Trophoblast cell (in vitro differentiated cells and primary cell): Measurements from ENCODE around the gene ARNT2.

Source experiments
- DNase-seq, 2 donors: peaks; one replicate each; pipeline ENCODE4 v3.0.0-alpha.2; 2016
- H2AFZ ChIP-seq: 2 replicates; pipeline ENCODE4 v1.6.1; 2013; ENCODE audit warnings: low read length, moderate library complexity, mild to moderate bottlenecking; ENCODE audit not compliant: insufficient read depth, poor library complexity
- H2AK5ac ChIP-seq: 2 replicates; pipeline ENCODE4 v1.6.1; 2013; ENCODE audit warnings: mild to moderate bottlenecking, low read length
- H2BK120ac ChIP-seq: 2 replicates; pipeline ENCODE4 v1.6.1; 2013; ENCODE audit warnings: low read length, mild to moderate bottlenecking, moderate library complexity; ENCODE audit not compliant: insufficient read depth, poor library complexity
- H2BK12ac ChIP-seq: 2 replicates; pipeline ENCODE4 v1.6.1; 2013; ENCODE audit warnings: mild to moderate bottlenecking, low read length, moderate library complexity
- H2BK5ac ChIP-seq: 2 replicates; pipeline ENCODE4 v1.6.1; 2013; ENCODE audit warnings: low read length, low read depth, moderate library complexity, mild to moderate bottlenecking; ENCODE audit not compliant: poor library complexity
- H3K14ac ChIP-seq: 2 replicates; pipeline ENCODE4 v1.6.1; 2013; ENCODE audit warnings: mild to moderate bottlenecking, low read length
- H3K18ac ChIP-seq: 2 replicates; pipeline ENCODE4 v1.6.1; 2013; ENCODE audit warnings: mild to moderate bottlenecking, low read length
- H3K23ac ChIP-seq: 2 replicates; pipeline ENCODE4 v1.6.1; 2013; ENCODE audit warnings: low read length
- H3K27ac ChIP-seq: 2 replicates; pipeline ENCODE4 v1.5.1; 2013; ENCODE audit warnings: low read depth, mild to moderate bottlenecking, inconsistent platforms, low read length, moderate library complexity
- H3K27me3 ChIP-seq: 2 replicates; pipeline ENCODE4 v1.6.1; 2013; ENCODE audit warnings: inconsistent platforms, mild to moderate bottlenecking, low read length, moderate library complexity; ENCODE audit not compliant: insufficient read depth
- H3K36me3 ChIP-seq, 2 experiments: 1 replicate in 1 of 2; 2 replicates in 1 of 2; pipeline ENCODE4 v1.6.1; 2013; ENCODE audit warnings: low read length in 2 of 2, mild to moderate bottlenecking in 2 of 2, moderate library complexity in 1 of 2; ENCODE audit not compliant: insufficient read depth in 2 of 2, control insufficient read depth in 1 of 2
- H3K4ac ChIP-seq: 2 replicates; pipeline ENCODE4 v1.6.1; 2013; ENCODE audit warnings: low read depth, mild to moderate bottlenecking, low read length, moderate library complexity
- H3K4me1 ChIP-seq, 2 experiments: 1 replicate in 1 of 2; 2 replicates in 1 of 2; pipeline ENCODE4 v1.6.1; 2013; ENCODE audit warnings: low read length in 2 of 2, mild to moderate bottlenecking in 2 of 2, moderate library complexity in 1 of 2; ENCODE audit not compliant: insufficient read depth in 2 of 2, control insufficient read depth in 1 of 2
- H3K4me2 ChIP-seq: 2 replicates; pipeline ENCODE4 v1.6.1; 2013; ENCODE audit warnings: inconsistent platforms, mild to moderate bottlenecking, low read length, moderate library complexity
- H3K4me3 ChIP-seq: 2 replicates; pipeline ENCODE4 v1.5.1; 2013; ENCODE audit warnings: mild to moderate bottlenecking, low read depth, low read length, inconsistent platforms
- H3K79me1 ChIP-seq: one replicate; pipeline ENCODE4 v1.6.1; 2013; ENCODE audit warnings: low read length
- H3K79me2 ChIP-seq: 2 replicates; pipeline ENCODE4 v1.6.1; 2013; ENCODE audit warnings: low read length, mild to moderate bottlenecking; ENCODE audit not compliant: control insufficient read depth, insufficient read depth, poor library complexity
- H3K9ac ChIP-seq: 2 replicates; pipeline ENCODE4 v1.6.1; 2013; ENCODE audit warnings: mild to moderate bottlenecking, low read length
- H3K9me3 ChIP-seq: 2 replicates; pipeline ENCODE4 v1.6.1; 2013; ENCODE audit warnings: low read depth, mild to moderate bottlenecking, control low read depth, inconsistent platforms, low read length; ENCODE audit not compliant: insufficient read depth
- H4K12ac ChIP-seq: 2 replicates; pipeline ENCODE4 v1.6.1; 2013; ENCODE audit warnings: low read depth, mild to moderate bottlenecking, low read length, moderate library complexity
- H4K8ac ChIP-seq: 2 replicates; pipeline ENCODE4 v1.6.1; 2013; ENCODE audit warnings: low read depth, mild to moderate bottlenecking, low read length, moderate library complexity
- H4K91ac ChIP-seq: one replicate; pipeline ENCODE4 v1.6.1; 2013; ENCODE audit warnings: low read depth, mild to moderate bottlenecking, low read length, moderate library complexity
- WGBS: extraction: QIAGEN DNeasy Blood & Tissue Kit; methylation state at CpG from one replicate; pipeline ENCODE4 v1.1.7; 2013; ENCODE audit warnings: missing lambda C conversion rate; ENCODE audit not compliant: insufficient read length, insufficient coverage; ENCODE audit errors: extremely low coverage; 5-methylcytosine and 5-hydroxymethylcytosine counted together

Gene ARNT2

GRCh38 chr15:80584973-80585525 is 180.9 kb downstream of the ARNT2 start:
- no peaks in the 10 kb centered on the region for H3K9me3 ChIP-seq
- no peak overlapping the region for H3K4me2 ChIP-seq
- no peak overlapping the region for H2AK5ac ChIP-seq
- H3K36me3 ChIP-seq, result no peaks in the 10 kb centered on the region
- no peak overlapping the region for H3K14ac ChIP-seq
- H3K79me1 ChIP-seq, result no peaks in the 10 kb centered on the region
- H4K12ac ChIP-seq, result no peak overlapping the region
- H2BK120ac ChIP-seq, result no peak overlapping the region
- H3K9ac ChIP-seq, result no peak overlapping the region
- no peaks in the 10 kb centered on the region for H3K79me2 ChIP-seq
- H3K4ac ChIP-seq, result no peak overlapping the region
- H3K18ac ChIP-seq, result no peak overlapping the region
- peak; percentile 31 to 81 for DNase-seq
- no peak overlapping the region for H2AFZ ChIP-seq
- no peak overlapping the region for H2BK5ac ChIP-seq
- WGBS, result no CpG with 5 or more reads among the region's 3 CpGs
- no peak overlapping the region for H3K27ac ChIP-seq
- no peaks in the 10 kb centered on the region for H3K27me3 ChIP-seq
- H3K23ac ChIP-seq, result no peak overlapping the region
- H3K4me3 ChIP-seq, result no peak overlapping the region
- H2BK12ac ChIP-seq, result no peak overlapping the region
- no peak overlapping the region for H4K91ac ChIP-seq
- peaks cover 7% of the 10 kb centered on the region in 2 experiments for H3K4me1 ChIP-seq
- H4K8ac ChIP-seq, result no peak overlapping the region

GRCh38 chr15:80585544-80586018 is 181.4 kb downstream of the ARNT2 start:
- no peak overlapping the region for H2AK5ac ChIP-seq
- no peaks in the 10 kb centered on the region for H3K9me3 ChIP-seq
- no peak overlapping the region for H3K14ac ChIP-seq
- no peak overlapping the region for H3K18ac ChIP-seq
- no peak overlapping the region for H4K8ac ChIP-seq
- H2AFZ ChIP-seq, result no peak overlapping the region
- H2BK120ac ChIP-seq, result no peak overlapping the region
- H3K4me3 ChIP-seq, result no peak overlapping the region
- no peak overlapping the region for H3K9ac ChIP-seq
- peaks cover 2% of the 10 kb centered on the region in 2 experiments for H3K4me1 ChIP-seq
- no CpG with 5 or more reads among the region's 6 CpGs for WGBS
- no peak overlapping the region for H4K91ac ChIP-seq
- no peaks in the 10 kb centered on the region for H3K79me2 ChIP-seq
- no peak overlapping the region for H3K4me2 ChIP-seq
- H4K12ac ChIP-seq, result no peak overlapping the region
- no peak overlapping the region for H2BK12ac ChIP-seq
- no peaks in the 10 kb centered on the region for H3K27me3 ChIP-seq
- no peaks in the 10 kb centered on the region for H3K79me1 ChIP-seq
- no peak overlapping the region for H3K23ac ChIP-seq
- DNase-seq, result peak; percentile 79 to 87
- H3K4ac ChIP-seq, result no peak overlapping the region
- H2BK5ac ChIP-seq, result no peak overlapping the region
- no peak overlapping the region for H3K27ac ChIP-seq
- H3K36me3 ChIP-seq, result no peaks in the 10 kb centered on the region

GRCh38 chr15:80586161-80586560 is 182.0 kb downstream of the ARNT2 start:
- no peak overlapping the region for H3K18ac ChIP-seq
- H4K91ac ChIP-seq, result no peak overlapping the region
- no peak overlapping the region for H3K4ac ChIP-seq
- no peak overlapping the region for H2BK5ac ChIP-seq
- no CpG with 5 or more reads among the region's 4 CpGs for WGBS
- no peak overlapping the region for H4K8ac ChIP-seq
- H3K14ac ChIP-seq, result no peak overlapping the region
- no peak overlapping the region for H2BK120ac ChIP-seq
- no peak overlapping the region for H3K4me2 ChIP-seq
- H3K27me3 ChIP-seq, result no peaks in the 10 kb centered on the region
- H3K23ac ChIP-seq, result no peak overlapping the region
- H3K27ac ChIP-seq, result no peak overlapping the region
- H3K9me3 ChIP-seq, result no peaks in the 10 kb centered on the region
- H3K4me1 ChIP-seq, result no peaks in the 10 kb centered on the region
- no peak overlapping the region for H4K12ac ChIP-seq
- H2AK5ac ChIP-seq, result no peak overlapping the region
- H3K9ac ChIP-seq, result no peak overlapping the region
- no peak overlapping the region for H3K4me3 ChIP-seq
- no peak overlapping the region for H2AFZ ChIP-seq
- no peak for DNase-seq
- H2BK12ac ChIP-seq, result no peak overlapping the region
- no peaks in the 10 kb centered on the region for H3K79me1 ChIP-seq
- no peaks in the 10 kb centered on the region for H3K79me2 ChIP-seq
- H3K36me3 ChIP-seq, result no peaks in the 10 kb centered on the region

GRCh38 chr15:80587007-80587406 is 182.8 kb downstream of the ARNT2 start:
- no peak overlapping the region for H3K23ac ChIP-seq

More at GRCh38 chr15:80587007-80587406, 182.8 kb downstream of the ARNT2 start:
- H3K36me3 ChIP-seq, result no peaks in the 10 kb centered on the region
- no peak overlapping the region for H4K8ac ChIP-seq
- no peaks in the 10 kb centered on the region for H3K79me2 ChIP-seq
- no peaks in the 10 kb centered on the region for H3K79me1 ChIP-seq
- H3K4me1 ChIP-seq, result no peaks in the 10 kb centered on the region
- DNase-seq, result no peak
- no peak overlapping the region for H4K91ac ChIP-seq
- H3K27ac ChIP-seq, result no peak overlapping the region
- H3K14ac ChIP-seq, result no peak overlapping the region
- H3K27me3 ChIP-seq, result no peaks in the 10 kb centered on the region
- H2AK5ac ChIP-seq, result no peak overlapping the region
- H3K4me3 ChIP-seq, result no peak overlapping the region
- no peak overlapping the region for H4K12ac ChIP-seq
- H2BK12ac ChIP-seq, result no peak overlapping the region
- H2AFZ ChIP-seq, result no peak overlapping the region
- no peak overlapping the region for H2BK120ac ChIP-seq
- H3K9me3 ChIP-seq, result no peaks in the 10 kb centered on the region
- no peak overlapping the region for H3K4ac ChIP-seq
- H3K18ac ChIP-seq, result no peak overlapping the region
- WGBS, result no CpG with 5 or more reads among the region's 2 CpGs
- H3K9ac ChIP-seq, result no peak overlapping the region
- no peak overlapping the region for H2BK5ac ChIP-seq
- H3K4me2 ChIP-seq, result no peak overlapping the region
